A673 (cell line): Measurements from ENCODE around the gene CDK2. TPM values are rescaled to one million over a fixed set of nuclear protein-coding genes. Genes with fewer than 3 reads are reported as not detected.

ENCODE experiments used
- BruUV-seq: library from RNA; stranded (reverse); fragments of 400-500 nt; replicated peaks from 2 replicates; lab custom pipeline; 2021; lab: Mats Ljungman, UMichigan
- CTCF ChIA-PET: fragments of 300-600 bp; sonication (Branson Sonifier 250); formaldehyde crosslinking; loops from one replicate; lab custom pipeline; 2022; ENCODE audit warnings: antibody characterized with exemption; lab: Charles Lee
- POLR2A ChIA-PET: fragments of 300-600 bp; sonication (Branson Sonifier 250); formaldehyde crosslinking; loops from one replicate; lab custom pipeline; 2022; ENCODE audit warnings: antibody characterized with exemption; ENCODE audit not compliant: low non-redundant PET; lab: Charles Lee
- DNase-seq: peaks from one replicate; pipeline ENCODE4 v3.0.0-alpha.2; 2015; ENCODE audit warnings: low spot score
- H3K27ac ChIP-seq: fragments of 200-600 bp; sonication (generic); 2 replicates; pipeline ENCODE4 v1.5.1; 2016; ENCODE audit warnings: mixed run types, low read depth, mild to moderate bottlenecking, mixed read lengths, antibody characterized with exemption, low read length; ENCODE audit not compliant: poor library complexity, severe bottlenecking
- H3K27me3 ChIP-seq: fragments of 200-600 bp; sonication (generic); replicated peaks from 2 replicates; pipeline ENCODE4 v1.6.1; 2017; ENCODE audit warnings: mixed run types, low read depth, mild to moderate bottlenecking, mixed read lengths, antibody characterized with exemption, low read length; ENCODE audit not compliant: insufficient read depth, poor library complexity
- H3K36me3 ChIP-seq: fragments of 200-600 bp; sonication (generic); 2 replicates; pipeline ENCODE4 v1.6.1; 2016; ENCODE audit warnings: mixed run types, mild to moderate bottlenecking, mixed read lengths, antibody characterized with exemption, low read length; ENCODE audit not compliant: insufficient read depth, poor library complexity, severe bottlenecking
- H3K4me1 ChIP-seq: fragments of 200-600 bp; sonication (generic); 2 replicates; pipeline ENCODE4 v1.6.1; 2017; ENCODE audit warnings: mixed run types, mild to moderate bottlenecking, mixed read lengths, antibody characterized with exemption, low read length; ENCODE audit not compliant: insufficient read depth, poor library complexity, severe bottlenecking
- H3K4me3 ChIP-seq: fragments of 200-600 bp; sonication (generic); 2 replicates; pipeline ENCODE4 v1.5.1; 2016; ENCODE audit warnings: low read depth, mixed run types, mild to moderate bottlenecking, mixed read lengths, low read length; ENCODE audit not compliant: poor library complexity, severe bottlenecking
- H3K9me3 ChIP-seq: fragments of 200-600 bp; sonication (generic); 2 replicates; pipeline ENCODE4 v1.6.1; 2016; ENCODE audit warnings: mixed run types, low read depth, mild to moderate bottlenecking, mixed read lengths, antibody characterized with exemption, low read length; ENCODE audit not compliant: poor library complexity, severe bottlenecking
- EZH2 ChIP-seq: fragments of 200-600 bp; sonication (generic); IDR thresholded peaks from 2 replicates; pipeline ENCODE4 v1.6.1; 2017; ENCODE audit warnings: borderline replicate concordance, low read depth, mild to moderate bottlenecking, mixed read lengths, antibody characterized with exemption, low read length; ENCODE audit not compliant: poor library complexity, severe bottlenecking
- intact Hi-C: fragments of 100-400 bp; cut with micrococcal nuclease; formaldehyde crosslinking; loops from one replicate; pipeline ENCODE4 v1.10.0; 2022; ENCODE audit not compliant: unreplicated experiment
- total RNA-seq: library from RNA; stranded (reverse); gene quantifications from 2 replicates; pipeline ENCODE4 v1.2.3, GENCODE V29; 2021
- TF ChIP-seq, protein P1 (sequence below): fragments of 300-800, 200-600 bp; sonication (generic); conservative IDR thresholded peaks from 2 replicates; pipeline ENCODE4 v1.5.1; 2017; ENCODE audit warnings: low read depth, mild to moderate bottlenecking, antibody characterized with exemption, low read length, moderate library complexity, mixed read lengths

The CDK2 gene
- total RNA-seq, 1 experiment from 2014 or later: 103 TPM

DNA sequence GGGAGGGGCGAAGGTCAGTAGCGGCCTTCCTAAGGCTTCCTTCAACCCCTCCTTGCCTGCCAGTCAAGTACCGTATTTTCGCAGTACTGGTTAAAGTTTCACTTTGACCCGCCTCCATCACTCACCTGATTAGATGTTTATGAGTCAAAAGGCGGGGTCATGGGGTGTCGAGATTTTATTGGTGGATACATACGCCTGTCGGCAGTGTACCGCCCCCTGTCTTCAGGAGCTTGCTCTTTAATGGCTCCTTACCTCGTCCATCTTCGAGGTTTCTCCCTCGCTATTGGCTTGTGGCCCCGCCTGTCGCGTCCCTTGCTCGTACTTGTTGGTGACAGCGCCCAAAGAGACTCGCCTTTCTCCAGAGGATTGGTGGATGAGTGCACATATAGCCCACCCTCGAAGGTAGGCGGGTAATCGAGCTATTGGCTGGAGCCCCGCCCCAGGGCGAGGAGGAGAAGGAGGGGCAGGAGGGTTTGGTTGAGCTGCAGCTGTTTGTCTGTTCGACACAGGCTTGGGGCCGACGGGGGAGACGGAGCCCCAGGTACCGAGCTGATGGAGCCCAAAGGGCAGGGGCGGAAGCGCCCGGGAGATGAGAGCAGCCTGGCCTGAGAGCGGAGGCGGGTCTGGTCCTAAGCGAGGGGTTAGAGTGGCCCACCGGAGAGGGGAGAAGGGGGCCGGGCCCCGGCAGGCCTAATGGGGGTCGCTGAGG is 7.1 kb downstream of the CDK2 start, which contains the start of gene RAB5B:
Gene RAB5B (plus strand): TSS at position 480 of the 709 bp plus-strand sequence. CDS start 12,883 bp downstream, outside the sequence.
- peak; percentile 100 for DNase-seq
- BruUV-seq: no TSS peak
- H3K4me1 ChIP-seq: peaks cover 8% of the 10 kb centered on the region
- H3K27me3 ChIP-seq: no peaks in the 10 kb centered on the region
- peaks cover 22% of the 10 kb centered on the region for H3K36me3 ChIP-seq
- POLR2A ChIA-PET: interaction anchor here (0.6 to 0.9 kb wide), 3 partner anchors 33 to 144 kb away, joined by 3 to 28 read pairs (median 3); partner anchors contain the start of gene DNAJC14
- CTCF ChIA-PET: interaction anchor here (0.6 to 1.2 kb wide), 4 partner anchors 22 to 830 kb away, joined by 5 to 7 read pairs (median 6); no protein-coding TSS in a partner anchor
- intact Hi-C loops: no loop called here
- TF ChIP-seq, protein P1, sequence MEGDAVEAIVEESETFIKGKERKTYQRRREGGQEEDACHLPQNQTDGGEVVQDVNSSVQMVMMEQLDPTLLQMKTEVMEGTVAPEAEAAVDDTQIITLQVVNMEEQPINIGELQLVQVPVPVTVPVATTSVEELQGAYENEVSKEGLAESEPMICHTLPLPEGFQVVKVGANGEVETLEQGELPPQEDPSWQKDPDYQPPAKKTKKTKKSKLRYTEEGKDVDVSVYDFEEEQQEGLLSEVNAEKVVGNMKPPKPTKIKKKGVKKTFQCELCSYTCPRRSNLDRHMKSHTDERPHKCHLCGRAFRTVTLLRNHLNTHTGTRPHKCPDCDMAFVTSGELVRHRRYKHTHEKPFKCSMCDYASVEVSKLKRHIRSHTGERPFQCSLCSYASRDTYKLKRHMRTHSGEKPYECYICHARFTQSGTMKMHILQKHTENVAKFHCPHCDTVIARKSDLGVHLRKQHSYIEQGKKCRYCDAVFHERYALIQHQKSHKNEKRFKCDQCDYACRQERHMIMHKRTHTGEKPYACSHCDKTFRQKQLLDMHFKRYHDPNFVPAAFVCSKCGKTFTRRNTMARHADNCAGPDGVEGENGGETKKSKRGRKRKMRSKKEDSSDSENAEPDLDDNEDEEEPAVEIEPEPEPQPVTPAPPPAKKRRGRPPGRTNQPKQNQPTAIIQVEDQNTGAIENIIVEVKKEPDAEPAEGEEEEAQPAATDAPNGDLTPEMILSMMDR: no peak
- TF ChIP-seq EZH2: no peak
- no peaks in the 10 kb centered on the region for H3K9me3 ChIP-seq
- H3K27ac ChIP-seq: peak within 1 kb of the TSS; percentile 81
- peak within 1 kb of the TSS; percentile 92 for H3K4me3 ChIP-seq

DNA sequence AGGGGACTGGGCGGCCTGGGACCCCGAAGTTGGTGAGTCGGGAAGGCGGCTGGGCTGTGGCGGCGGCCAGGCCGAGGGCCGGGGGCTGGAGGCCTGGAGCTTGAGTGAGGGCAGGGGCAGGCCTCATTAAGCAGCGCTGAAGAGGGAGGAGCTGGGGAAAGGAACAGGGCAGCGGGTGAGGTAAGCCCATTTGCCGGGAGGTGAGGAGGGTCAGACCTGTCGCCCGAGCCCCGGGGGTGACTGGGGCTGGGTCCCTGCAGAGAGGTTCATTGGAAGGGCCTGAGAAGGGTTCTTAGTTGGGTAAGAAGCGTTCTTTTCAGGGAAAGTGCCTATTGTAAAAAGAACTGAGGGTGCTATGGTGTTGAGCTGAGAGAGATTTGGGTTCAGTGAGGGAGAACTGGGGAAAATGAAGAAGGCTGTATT is 7.7 kb downstream of the CDK2 start:
- BruUV-seq: no TSS peak
- intact Hi-C loops: no loop called here
- Histone ChIP-seq H3K36me3 (peaks cover 20% of the 10 kb centered on the region), H3K4me1 (peaks cover 7% of the 10 kb centered on the region), H3K4me3 (peak overlapping the region; percentile 92), H3K27me3 (no peaks in the 10 kb centered on the region), H3K9me3 (no peaks in the 10 kb centered on the region), H3K27ac (peak overlapping the region; percentile 81)
- ChIA-PET POLR2A (interaction anchor here (0.7 kb wide), 1 partner anchor 33 kb away, joined by 3 read pairs; no protein-coding TSS in a partner anchor), CTCF (interaction anchor here (1.2 kb wide), 2 partner anchors 21 to 34 kb away, joined by 5 to 6 read pairs; no protein-coding TSS in a partner anchor)
- peak; percentile 27 for DNase-seq
- TF ChIP-seq, protein P1: no peak
- no peak for TF ChIP-seq EZH2

DNA sequence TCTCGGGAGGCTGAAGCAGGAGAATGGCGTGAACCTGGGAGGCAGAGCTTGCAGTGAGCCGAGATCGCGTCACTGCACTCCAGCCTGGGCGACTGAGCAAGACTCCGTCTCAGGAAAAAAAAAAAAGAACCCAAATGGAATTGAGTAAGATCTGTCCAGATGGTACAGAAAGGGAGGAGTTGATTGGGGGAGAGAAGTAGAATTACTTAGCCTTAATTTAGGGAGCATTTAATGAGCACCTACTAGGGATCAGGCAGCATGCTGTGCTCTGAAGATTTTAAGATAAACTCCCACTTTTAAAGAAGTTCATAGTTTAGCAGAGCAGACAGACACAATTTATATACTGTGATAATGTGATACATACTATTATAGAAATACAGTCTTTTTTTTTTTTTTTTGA is 11.8 kb downstream of the CDK2 start:
- no peaks in the 10 kb centered on the region for H3K4me1 ChIP-seq
- H3K27ac ChIP-seq: no peak overlapping the region
- H3K27me3 ChIP-seq: no peaks in the 10 kb centered on the region
- DNase-seq: no peak
- H3K36me3 ChIP-seq: peaks cover 11% of the 10 kb centered on the region
- ChIA-PET CTCF (no interaction called here), POLR2A (no interaction called here)
- intact Hi-C loops: no loop called here
- TF ChIP-seq, protein P1: no peak
- no peak for TF ChIP-seq EZH2
- H3K9me3 ChIP-seq: no peaks in the 10 kb centered on the region
- BruUV-seq: no TSS peak
- no peak overlapping the region for H3K4me3 ChIP-seq
